GM19035 (cell line): ENCODE measurements around the gene ZNF691.

Experiments
- ATAC-seq: cut with Tn5 transposase; IDR thresholded peaks from one replicate; pipeline ENCODE4 v1.9.1; 2021; ENCODE audit not compliant: unreplicated experiment

The ZNF691 gene

GRCh38 chr1:42831273-42831672, 15.1 kb upstream of the ZNF691 start:
- ATAC-seq: no peak

GRCh38 chr1:42832641-42833240, 13.7 kb upstream of the ZNF691 start:
- no peak for ATAC-seq

- ATAC-seq: no peak
These were observed 12.4 kb upstream of the ZNF691 start for GRCh38 chr1:42833981-42834380.

- no peak for ATAC-seq
These were observed 11.6 kb upstream of the ZNF691 start for GRCh38 chr1:42834803-42835202.

GRCh38 chr1:42835422-42835821, 11.0 kb upstream of the ZNF691 start:
- no peak for ATAC-seq

GRCh38 chr1:42837709-42838108, 8.7 kb upstream of the ZNF691 start:
- ATAC-seq: no peak

GRCh38 chr1:42838482-42839190, 7.8 kb upstream of the ZNF691 start:
- no peak for ATAC-seq

GRCh38 chr1:42841010-42841409, 5.4 kb upstream of the ZNF691 start:
- no peak for ATAC-seq

- ATAC-seq: no peak
These were observed 4.8 kb upstream of the ZNF691 start for GRCh38 chr1:42841440-42842147.

- no peak for ATAC-seq
These were observed 1.7 kb upstream of the ZNF691 start for GRCh38 chr1:42844592-42845140.

- no peak for ATAC-seq
These were observed 1.2 kb upstream of the ZNF691 start for GRCh38 chr1:42845193-42845592.

GRCh38 chr1:42845866-42846256, 552 bp upstream of the ZNF691 start:
- peak; percentile 14 for ATAC-seq

- no peak for ATAC-seq
These were observed 740 bp downstream of the ZNF691 start for GRCh38 chr1:42847111-42847595.

- no peak for ATAC-seq
These were observed 1.5 kb downstream of the ZNF691 start for GRCh38 chr1:42847721-42848460.

GRCh38 chr1:42848823-42849537, 2.6 kb downstream of the ZNF691 start:
- ATAC-seq: no peak

- no peak for ATAC-seq
These were observed 3.5 kb downstream of the ZNF691 start for GRCh38 chr1:42849944-42850343.

GRCh38 chr1:42851420-42851819, 5.0 kb downstream of the ZNF691 start:
- ATAC-seq: no peak

- ATAC-seq: no peak
These were observed 5.7 kb downstream of the ZNF691 start for GRCh38 chr1:42851960-42852607.

- ATAC-seq: no peak
These were observed 6.2 kb downstream of the ZNF691 start for GRCh38 chr1:42852608-42852980.
